ENCODE measurements around the gene CENPS. TPM values are rescaled to one million over a fixed set of nuclear protein-coding genes. Genes with fewer than 3 reads are reported as not detected.

The CENPS gene
- total RNA-seq, 1 donor = 14.7 TPM

DNA sequence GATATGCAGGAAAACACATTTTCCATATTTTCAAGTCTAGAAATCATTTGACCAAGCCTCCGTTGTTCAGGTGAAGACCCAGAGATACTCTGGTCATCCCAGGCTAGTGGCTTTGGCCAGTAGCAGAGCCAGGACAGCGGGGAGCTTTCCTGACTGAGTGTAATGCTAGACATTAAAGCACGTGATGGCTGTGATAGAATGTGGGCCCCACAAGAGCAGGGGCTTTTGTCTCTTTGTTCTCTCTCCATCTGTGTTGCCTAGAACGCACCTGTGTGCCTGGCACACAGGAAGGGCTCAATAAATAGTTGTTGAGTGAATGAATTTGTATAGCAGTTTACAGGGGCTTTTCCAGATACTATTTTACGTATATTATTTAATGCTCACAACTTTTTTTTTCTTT lies 10.6 kb downstream of the CENPS start:
- DNase-seq (ENCODE audit: low read depth) = no peak
- TF ChIP-seq, protein P1, sequence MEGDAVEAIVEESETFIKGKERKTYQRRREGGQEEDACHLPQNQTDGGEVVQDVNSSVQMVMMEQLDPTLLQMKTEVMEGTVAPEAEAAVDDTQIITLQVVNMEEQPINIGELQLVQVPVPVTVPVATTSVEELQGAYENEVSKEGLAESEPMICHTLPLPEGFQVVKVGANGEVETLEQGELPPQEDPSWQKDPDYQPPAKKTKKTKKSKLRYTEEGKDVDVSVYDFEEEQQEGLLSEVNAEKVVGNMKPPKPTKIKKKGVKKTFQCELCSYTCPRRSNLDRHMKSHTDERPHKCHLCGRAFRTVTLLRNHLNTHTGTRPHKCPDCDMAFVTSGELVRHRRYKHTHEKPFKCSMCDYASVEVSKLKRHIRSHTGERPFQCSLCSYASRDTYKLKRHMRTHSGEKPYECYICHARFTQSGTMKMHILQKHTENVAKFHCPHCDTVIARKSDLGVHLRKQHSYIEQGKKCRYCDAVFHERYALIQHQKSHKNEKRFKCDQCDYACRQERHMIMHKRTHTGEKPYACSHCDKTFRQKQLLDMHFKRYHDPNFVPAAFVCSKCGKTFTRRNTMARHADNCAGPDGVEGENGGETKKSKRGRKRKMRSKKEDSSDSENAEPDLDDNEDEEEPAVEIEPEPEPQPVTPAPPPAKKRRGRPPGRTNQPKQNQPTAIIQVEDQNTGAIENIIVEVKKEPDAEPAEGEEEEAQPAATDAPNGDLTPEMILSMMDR (IDR thresholded peaks at IDR 0.05; ENCODE audit: insufficient read depth, low read depth, low read length) = no peak
- H3K4me3 ChIP-seq (ENCODE audit: low read depth, low read length) = no peak overlapping the region

DNA sequence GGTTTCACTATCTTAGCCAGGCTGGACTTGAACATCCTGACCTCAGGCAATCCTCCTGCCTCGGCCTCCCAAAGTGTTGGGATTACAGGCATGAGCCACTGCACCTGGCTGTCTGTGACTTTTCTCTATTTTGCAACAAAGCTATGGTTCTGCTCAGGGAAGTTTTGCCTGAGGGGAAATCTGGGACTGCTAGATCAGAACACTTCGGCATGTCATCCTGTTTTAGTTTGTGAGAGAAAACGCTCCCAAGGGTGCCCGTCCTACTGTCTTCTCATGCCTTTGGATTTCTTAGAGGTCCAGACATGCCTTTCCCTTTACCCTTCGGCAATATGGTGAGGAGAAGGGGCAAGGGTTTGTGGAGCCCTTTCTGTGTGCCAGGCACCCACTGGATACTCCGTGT lies 14.0 kb downstream of the CENPS start:
- H3K4me3 ChIP-seq (ENCODE audit: low read depth, low read length) = no peak overlapping the region
- DNase-seq (ENCODE audit: low read depth) = no peak
- TF ChIP-seq, protein P1 (IDR thresholded peaks at IDR 0.05; ENCODE audit: insufficient read depth, low read depth, low read length) = no peak

DNA sequence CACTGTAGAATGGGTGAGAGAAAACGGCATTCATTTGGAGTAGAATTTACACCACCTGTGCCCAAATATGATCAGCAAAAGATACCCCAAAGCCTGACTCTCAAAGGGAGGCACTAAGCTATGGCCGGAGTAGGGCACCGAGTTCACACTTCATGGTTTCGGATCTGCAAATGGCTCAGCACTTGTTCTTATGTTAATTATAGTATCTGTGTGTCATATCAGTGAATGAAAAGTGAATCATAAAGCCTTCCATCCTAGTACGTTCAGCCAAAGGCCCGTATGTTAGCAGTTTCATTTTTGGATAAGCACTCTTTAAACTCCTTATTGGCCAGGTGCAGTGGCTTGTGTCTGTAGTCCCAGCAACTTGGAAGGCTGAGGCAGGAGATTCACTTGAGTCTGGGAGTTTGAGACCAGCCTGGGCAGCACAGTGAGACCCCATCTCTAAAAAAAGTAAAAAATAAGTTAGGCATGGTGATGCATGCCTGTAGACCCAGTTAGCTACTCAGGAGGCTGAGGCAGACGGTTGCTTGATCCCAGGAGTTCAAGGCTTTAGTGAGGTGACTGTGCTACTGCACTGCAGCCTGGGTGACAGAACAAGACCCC lies 14.7 kb downstream of the CENPS start:
- DNase-seq (ENCODE audit: low read depth) = no peak
- TF ChIP-seq, protein P1 (IDR thresholded peaks at IDR 0.05; ENCODE audit: insufficient read depth, low read depth, low read length) = no peak
- H3K4me3 ChIP-seq (ENCODE audit: low read depth, low read length) = no peak overlapping the region

DNA sequence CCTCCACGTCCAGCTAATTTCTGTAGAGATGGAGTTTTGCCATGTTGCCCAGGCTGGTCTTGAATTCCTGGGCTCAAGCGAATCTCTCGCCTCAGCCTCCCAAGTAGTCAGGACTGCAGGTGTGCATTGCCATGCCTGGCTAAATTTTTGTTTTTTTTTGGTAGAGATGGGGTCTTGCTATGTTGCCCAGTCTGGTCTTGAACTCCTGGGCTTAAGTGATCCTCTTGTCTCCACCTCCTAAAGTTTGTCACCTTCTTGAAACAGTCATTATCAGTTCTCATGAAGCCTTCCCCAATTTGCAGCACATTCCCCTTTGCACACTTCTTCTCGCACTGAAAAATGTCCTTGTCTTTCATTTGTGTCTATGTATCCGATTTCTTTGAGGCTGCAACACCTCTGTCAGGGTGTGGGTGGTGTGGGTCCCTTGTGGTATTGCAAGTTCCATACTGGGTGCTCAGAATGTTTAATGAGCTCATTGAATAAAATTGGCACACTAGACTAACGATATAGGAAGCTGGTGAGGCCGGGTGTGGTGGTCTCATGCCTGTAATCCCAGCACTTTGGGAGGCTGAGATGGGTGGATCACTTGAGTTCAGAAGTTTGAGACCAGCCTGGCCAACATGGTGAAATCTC lies 16.7 kb downstream of the CENPS start:
- DNase-seq (ENCODE audit: low read depth) = no peak
- TF ChIP-seq, protein P1 (IDR thresholded peaks at IDR 0.05; ENCODE audit: insufficient read depth, low read depth, low read length) = no peak
- no peak overlapping the region for H3K4me3 ChIP-seq (ENCODE audit: low read depth, low read length)

DNA sequence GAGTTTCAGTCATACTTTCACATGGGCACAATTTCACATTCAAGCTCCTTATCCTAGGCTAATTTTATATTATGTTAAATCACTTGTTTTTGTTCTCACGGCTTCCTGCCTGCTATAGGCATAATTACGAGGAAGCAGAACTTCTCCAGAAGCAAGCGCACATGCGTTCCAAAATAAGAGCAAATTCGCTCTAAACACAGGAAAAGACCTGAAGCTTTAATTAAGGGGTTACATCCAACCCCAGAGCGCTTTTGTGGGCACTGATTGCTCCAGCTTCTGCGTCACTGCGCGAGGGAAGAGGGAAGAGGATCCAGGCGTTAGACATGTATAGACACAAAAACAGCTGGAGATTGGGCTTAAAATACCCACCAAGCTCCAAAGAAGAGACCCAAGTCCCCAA lies 19.5 kb downstream of the CENPS start, which contains the start of gene CORT:
Gene CORT (plus strand): TSS at position 281 of the 400 bp plus-strand sequence. CDS start 193 bp downstream, outside the sequence.
- TF ChIP-seq, protein P1 (IDR thresholded peaks at IDR 0.05; ENCODE audit: insufficient read depth, low read depth, low read length) = no peak
- no peak within 1 kb of the TSS for H3K4me3 ChIP-seq (ENCODE audit: low read depth, low read length)
- DNase-seq (ENCODE audit: low read depth) = no peak

DNA sequence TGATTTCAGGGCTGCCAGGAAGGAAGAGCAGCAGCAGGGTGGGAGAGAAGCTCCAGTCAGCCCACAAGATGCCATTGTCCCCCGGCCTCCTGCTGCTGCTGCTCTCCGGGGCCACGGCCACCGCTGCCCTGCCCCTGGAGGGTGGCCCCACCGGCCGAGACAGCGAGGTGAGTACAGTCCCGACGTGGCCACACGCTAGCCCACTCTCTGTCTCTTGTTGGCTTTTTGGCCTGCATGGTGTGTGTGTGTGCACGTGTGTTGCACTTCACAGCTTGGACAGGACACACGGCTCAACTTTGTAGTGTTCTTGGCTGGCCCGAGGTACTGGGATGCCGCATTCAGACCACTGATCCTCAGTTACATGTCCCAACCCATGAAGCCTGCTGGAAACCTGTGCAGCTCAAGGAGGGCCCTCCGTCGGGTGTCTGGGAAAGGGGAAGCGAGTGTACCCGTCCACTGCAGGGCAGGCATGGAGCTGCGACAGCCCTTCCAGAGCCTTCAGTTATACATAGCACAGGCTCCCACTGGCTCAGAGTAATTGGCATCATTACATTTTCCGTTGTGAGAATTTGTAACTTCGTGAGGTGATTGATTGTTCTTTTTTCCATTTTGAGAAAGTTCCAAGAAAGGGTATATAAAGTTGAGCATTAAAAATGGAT lies 20.1 kb downstream of the CENPS start:
- TF ChIP-seq, protein P1 (IDR thresholded peaks at IDR 0.05; ENCODE audit: insufficient read depth, low read depth, low read length) = no peak
- DNase-seq (ENCODE audit: low read depth) = no peak
- no peak overlapping the region for H3K4me3 ChIP-seq (ENCODE audit: low read depth, low read length)

Data from fibroblast of villous mesenchyme (primary cell).